HepG2 (cell line): Measurements from ENCODE around the gene GTF2H4. TPM values are rescaled to one million over a fixed set of nuclear protein-coding genes. Genes with fewer than 3 reads are reported as not detected.
A peak's percentile ranks its signal among the peaks of the same experiment; 100 is the strongest.

Experiments
- AKAP8 ChIP-seq: sonication (generic); formaldehyde crosslinking; IDR thresholded peaks from 2 replicates; pipeline ENCODE4 v1.5.1; 2020; ENCODE audit warnings: mild to moderate bottlenecking, missing genetic modification reagents
- FOXJ3 ChIP-seq: sonication (generic); formaldehyde crosslinking; IDR thresholded peaks from 2 replicates; pipeline ENCODE4 v1.4.0; 2020; ENCODE audit warnings: missing genetic modification reagents, mild to moderate bottlenecking, borderline replicate concordance
- GATA4 ChIP-seq: sonication (generic); IDR thresholded peaks from 2 replicates; pipeline ENCODE4 v1.6.1; 2016; ENCODE audit warnings: antibody characterized with exemption, low read depth, borderline replicate concordance
- GPBP1L1 ChIP-seq: sonication (generic); formaldehyde crosslinking; IDR thresholded peaks from 2 replicates; pipeline ENCODE4 v1.5.0; 2020; ENCODE audit warnings: mild to moderate bottlenecking, missing genetic modification reagents
- HDAC2 ChIP-seq: sonication (generic); formaldehyde crosslinking; IDR thresholded peaks from 2 replicates; pipeline ENCODE4 v1.4.0; 2020; ENCODE audit warnings: missing genetic modification reagents
- HOXA5 ChIP-seq: sonication (generic); formaldehyde crosslinking; IDR thresholded peaks from 2 replicates; pipeline ENCODE4 v1.4.0; 2020; ENCODE audit warnings: missing genetic modification reagents
- MEIS2 ChIP-seq: sonication (generic); formaldehyde crosslinking; IDR thresholded peaks from 2 replicates; pipeline ENCODE4 v1.9.0; 2021; ENCODE audit warnings: mild to moderate bottlenecking, missing genetic modification reagents
- NR2F1 ChIP-seq, 2 experiments: fragments of 450-650 bp in 1 of 2; formaldehyde crosslinking in 1 of 2; IDR thresholded peaks; 2 replicates each; pipeline versions ENCODE4 v1.5.0 to v1.6.1; 2016 to 2020; ENCODE audit warnings: mild to moderate bottlenecking in 1 of 2, missing compliant biosample characterization in 1 of 2, missing genetic modification reagents in 1 of 2, moderate library complexity in 1 of 2
- PAXIP1 ChIP-seq: sonication (generic); formaldehyde crosslinking; conservative IDR thresholded peaks from 2 replicates; pipeline ENCODE4 v1.4.0; 2020; ENCODE audit warnings: mild to moderate bottlenecking, missing genetic modification reagents, moderate library complexity
- POLR2AphosphoS2 ChIP-seq: IDR thresholded peaks from 2 replicates; pipeline ENCODE4 v1.6.1; 2011; ENCODE audit warnings: low read depth, low read length, improper control_type of control experiment
- PRMT3 ChIP-seq: sonication (generic); formaldehyde crosslinking; IDR thresholded peaks from 2 replicates; pipeline ENCODE4 v1.8.1; 2022; ENCODE audit warnings: low read depth, mild to moderate bottlenecking, moderate library complexity, missing genetic modification reagents, borderline replicate concordance
- ZBTB14 ChIP-seq: sonication (generic); formaldehyde crosslinking; IDR thresholded peaks from 2 replicates; pipeline ENCODE4 v1.4.0; 2020; ENCODE audit warnings: missing genetic modification reagents
- ZFP36L1 ChIP-seq: sonication (generic); formaldehyde crosslinking; IDR thresholded peaks from 2 replicates; pipeline ENCODE4 v1.8.0; 2022; ENCODE audit warnings: mild to moderate bottlenecking, missing genetic modification reagents, moderate library complexity
- ZNF225 ChIP-seq: sonication (generic); formaldehyde crosslinking; IDR thresholded peaks from 2 replicates; pipeline ENCODE4 v1.4.0; 2020; ENCODE audit warnings: mild to moderate bottlenecking, missing genetic modification reagents
- ZNF234 ChIP-seq: sonication (generic); formaldehyde crosslinking; conservative IDR thresholded peaks from 2 replicates; pipeline ENCODE4 v1.5.1; 2020; ENCODE audit warnings: mild to moderate bottlenecking, missing genetic modification reagents
- ZNF367 ChIP-seq: sonication (generic); formaldehyde crosslinking; IDR thresholded peaks from 2 replicates; pipeline ENCODE4 v1.4.0; 2020; ENCODE audit warnings: missing genetic modification reagents, borderline replicate concordance
- ZNF430 ChIP-seq: sonication (generic); formaldehyde crosslinking; IDR thresholded peaks from 2 replicates; pipeline ENCODE4 v1.9.0; 2021; ENCODE audit warnings: mild to moderate bottlenecking, missing genetic modification reagents
- ZNF557 ChIP-seq: sonication (generic); formaldehyde crosslinking; IDR thresholded peaks from 2 replicates; pipeline ENCODE4 v1.4.0; 2020; ENCODE audit warnings: missing genetic modification reagents
- ZNF564 ChIP-seq: sonication (generic); formaldehyde crosslinking; IDR thresholded peaks from 2 replicates; pipeline ENCODE4 v1.8.1; 2023; ENCODE audit warnings: mild to moderate bottlenecking, missing genetic modification reagents
- ZNF574 ChIP-seq: sonication (generic); formaldehyde crosslinking; IDR thresholded peaks from 2 replicates; pipeline ENCODE4 v1.4.0; 2020; ENCODE audit warnings: missing genetic modification reagents
- ZSCAN29 ChIP-seq: sonication (generic); formaldehyde crosslinking; conservative IDR thresholded peaks from 2 replicates; pipeline ENCODE4 v1.4.0; 2020; ENCODE audit warnings: mild to moderate bottlenecking, missing genetic modification reagents
- polyA plus RNA-seq, 8 experiments: library from polyadenylated mRNA; depleted of rRNA in 3 of 8; stranded (reverse) in 7 of 8; unstranded in 1 of 8; fragments of >200 nt; fragmentation: Illumina TruSeq in 4 of 8; extraction: Trizol in 4 of 8; gene quantifications; 2 replicates each; pipeline versions ENCODE4 v1.2.1 to v1.2.3, GENCODE V29; 2011 to 2016; ENCODE audit warnings: low read depth in 4 of 8, missing spikeins in 1 of 8, mixed read lengths in 1 of 8; ENCODE audit not compliant: insufficient read depth in 1 of 8
- total RNA-seq, 5 experiments: library from RNA; depleted of rRNA; stranded (reverse); fragments of >200 nt; fragmentation: Illumina TruSeq; extraction: Trizol; gene quantifications; 2 replicates each; pipeline ENCODE4 v1.2.3, GENCODE V29; 2016; ENCODE audit warnings: low read depth in 1 of 5

The GTF2H4 gene
- total and polyA plus RNA-seq, 2 of the 13 experiments (the other 11 are each of a cell fraction or from before 2014, with no cell fraction given) = 15.9 to 49.3 TPM

- TF ChIP-seq PAXIP1 (CRISPR knock-in tag) = 0 out of 2 replicates have a peak, but pooled peaks have one; percentile 31
- no peak for TF ChIP-seq POLR2AphosphoS2
- no peak for TF ChIP-seq PRMT3 (CRISPR knock-in tag)
- TF ChIP-seq ZNF430 (CRISPR knock-in tag) = no peak
- TF ChIP-seq ZNF557 = no peak
- no peak for TF ChIP-seq GPBP1L1 (CRISPR knock-in tag)
- no peak for TF ChIP-seq ZBTB14 (CRISPR knock-in tag)
- no peak for TF ChIP-seq ZFP36L1 (CRISPR knock-in tag)
- no peak for TF ChIP-seq FOXJ3
- TF ChIP-seq HOXA5 (CRISPR knock-in tag) = no peak
- no peak for TF ChIP-seq MEIS2
- TF ChIP-seq ZSCAN29 (CRISPR knock-in tag) = 0 out of 2 replicates have a peak, but pooled peaks have one; percentile 52
- no peak for TF ChIP-seq GATA4
- TF ChIP-seq ZNF564 (CRISPR knock-in tag) = no peak
- no peak for TF ChIP-seq ZNF367 (CRISPR knock-in tag)
- TF ChIP-seq HDAC2 (CRISPR knock-in tag) = no peak
- TF ChIP-seq ZNF574 (CRISPR knock-in tag) = no peak
- no peak for TF ChIP-seq ZNF234 (CRISPR knock-in tag)
- TF ChIP-seq ZNF225 (CRISPR knock-in tag) = no peak
- TF ChIP-seq NR2F1 (CRISPR knock-in tag; IDR thresholded peaks at IDR 0.05) = no peak
- TF ChIP-seq AKAP8 (CRISPR knock-in tag) = no peak
These were observed 24.1 kb upstream of the GTF2H4 start, which contains the start of gene DDR1 (continued) for GRCh38 chr6:30883685-30884520.
